ENCODE results near the gene SDK1. TPM values are rescaled to one million over a fixed set of nuclear protein-coding genes. Genes with fewer than 3 reads are reported as not detected.

Gene SDK1
- total RNA-seq, 4 donors from 2014 or later, result 2.5 to 12.9 (median 6.1) TPM

DNA sequence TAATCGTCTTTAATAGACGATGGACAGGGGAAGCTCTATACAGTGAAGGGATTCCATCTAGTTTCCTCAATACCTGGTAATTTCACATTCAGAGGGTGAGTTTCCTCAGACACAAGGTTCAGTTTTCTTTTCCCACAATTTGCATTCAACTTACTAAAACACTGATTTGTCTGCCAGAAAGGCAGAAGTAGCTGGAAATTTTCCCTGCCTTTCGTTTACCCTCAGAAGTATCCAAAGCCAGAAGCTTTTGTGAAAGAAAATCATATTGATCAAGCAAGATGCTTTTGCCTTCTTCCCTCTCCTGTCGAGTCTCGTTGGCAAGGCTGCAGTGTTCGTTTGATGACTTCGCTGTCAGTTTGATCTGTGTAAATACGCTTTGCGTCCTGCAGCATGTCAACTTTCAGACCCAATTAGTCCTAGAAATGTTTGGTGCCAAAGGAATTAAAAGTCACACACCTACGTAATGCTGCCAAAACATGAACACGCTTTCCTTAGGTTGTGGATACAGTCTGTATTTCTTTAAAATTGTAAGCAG is 749.1 kb downstream of the SDK1 start:
- Histone ChIP-seq H3K4me3 (no peak overlapping the region), H3K4me1 (no peaks in the 10 kb centered on the region), H3K27ac (no peak overlapping the region), H3K36me3 (no peaks in the 10 kb centered on the region), H3K27me3 (no peaks in the 10 kb centered on the region), H3K9me3 (no peaks in the 10 kb centered on the region)
- TF ChIP-seq EP300 (IDR thresholded peaks at IDR 0.05) (no peak), POLR2AphosphoS5 (IDR thresholded peaks at IDR 0.05) (no peak), POLR2A (IDR thresholded peaks at IDR 0.05) (no peak)
- TF ChIP-seq, protein P1, sequence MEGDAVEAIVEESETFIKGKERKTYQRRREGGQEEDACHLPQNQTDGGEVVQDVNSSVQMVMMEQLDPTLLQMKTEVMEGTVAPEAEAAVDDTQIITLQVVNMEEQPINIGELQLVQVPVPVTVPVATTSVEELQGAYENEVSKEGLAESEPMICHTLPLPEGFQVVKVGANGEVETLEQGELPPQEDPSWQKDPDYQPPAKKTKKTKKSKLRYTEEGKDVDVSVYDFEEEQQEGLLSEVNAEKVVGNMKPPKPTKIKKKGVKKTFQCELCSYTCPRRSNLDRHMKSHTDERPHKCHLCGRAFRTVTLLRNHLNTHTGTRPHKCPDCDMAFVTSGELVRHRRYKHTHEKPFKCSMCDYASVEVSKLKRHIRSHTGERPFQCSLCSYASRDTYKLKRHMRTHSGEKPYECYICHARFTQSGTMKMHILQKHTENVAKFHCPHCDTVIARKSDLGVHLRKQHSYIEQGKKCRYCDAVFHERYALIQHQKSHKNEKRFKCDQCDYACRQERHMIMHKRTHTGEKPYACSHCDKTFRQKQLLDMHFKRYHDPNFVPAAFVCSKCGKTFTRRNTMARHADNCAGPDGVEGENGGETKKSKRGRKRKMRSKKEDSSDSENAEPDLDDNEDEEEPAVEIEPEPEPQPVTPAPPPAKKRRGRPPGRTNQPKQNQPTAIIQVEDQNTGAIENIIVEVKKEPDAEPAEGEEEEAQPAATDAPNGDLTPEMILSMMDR (IDR thresholded peaks at IDR 0.05), result no peak
- DNase-seq (ENCODE audit: low spot score in 2 of 2), result no peak
- 53% methylated on average over 11 of the region's 11 CpGs for WGBS

DNA sequence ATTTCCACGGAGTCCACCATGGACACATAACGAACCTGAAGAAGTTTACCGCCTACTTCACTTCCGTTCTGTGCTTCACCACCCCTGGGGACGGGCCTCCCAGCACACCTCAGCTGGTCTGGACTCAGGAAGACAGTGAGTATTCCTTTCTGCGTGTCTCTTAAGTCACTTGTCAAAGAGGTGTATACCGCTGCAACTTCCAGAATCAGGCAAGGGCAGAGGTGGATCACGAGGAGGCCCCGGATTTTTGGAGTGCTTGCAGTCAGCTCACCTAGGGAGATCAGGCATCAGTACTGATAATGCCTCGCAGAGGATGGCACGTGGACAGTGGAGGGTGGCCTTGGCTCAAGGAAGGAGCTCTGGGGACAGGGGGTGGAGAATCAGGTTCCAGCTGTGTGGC is 750.6 kb downstream of the SDK1 start:
- H3K9me3 ChIP-seq, result no peaks in the 10 kb centered on the region
- 88% methylated on average over 11 of the region's 11 CpGs for WGBS
- no peaks in the 10 kb centered on the region for H3K36me3 ChIP-seq
- H3K4me1 ChIP-seq, result no peaks in the 10 kb centered on the region
- TF ChIP-seq, protein P1 (IDR thresholded peaks at IDR 0.05), result no peak
- no peak for TF ChIP-seq POLR2AphosphoS5 (IDR thresholded peaks at IDR 0.05)
- TF ChIP-seq POLR2A (IDR thresholded peaks at IDR 0.05), result no peak
- no peak for TF ChIP-seq EP300 (IDR thresholded peaks at IDR 0.05)
- no peak for DNase-seq (ENCODE audit: low spot score in 2 of 2)
- no peak overlapping the region for H3K4me3 ChIP-seq
- no peak overlapping the region for H3K27ac ChIP-seq
- H3K27me3 ChIP-seq, result no peaks in the 10 kb centered on the region

DNA sequence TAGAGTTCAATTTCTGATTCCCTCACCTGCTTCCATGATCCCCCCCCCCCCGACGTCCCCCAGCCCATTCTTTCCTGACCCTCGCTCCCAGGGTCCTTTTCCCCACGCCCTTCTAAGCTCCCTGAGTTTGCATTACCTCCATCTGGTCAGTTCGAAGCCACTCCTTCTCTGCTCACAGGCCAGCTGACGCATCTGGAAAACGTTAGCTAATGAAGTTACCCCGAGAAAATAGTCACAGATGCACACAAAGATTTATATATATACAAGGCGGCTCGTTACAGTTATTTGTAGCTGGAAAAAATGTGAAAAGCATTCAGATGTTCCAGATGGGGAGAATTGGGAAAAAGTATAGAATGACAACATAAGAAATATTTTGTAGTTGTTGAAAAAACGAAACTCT is 751.1 kb downstream of the SDK1 start:
- Histone ChIP-seq H3K36me3 (no peaks in the 10 kb centered on the region), H3K4me3 (no peak overlapping the region), H3K9me3 (no peaks in the 10 kb centered on the region), H3K27ac (no peak overlapping the region), H3K27me3 (no peaks in the 10 kb centered on the region), H3K4me1 (no peaks in the 10 kb centered on the region)
- DNase-seq (ENCODE audit: low spot score in 2 of 2), result no peak
- TF ChIP-seq EP300 (IDR thresholded peaks at IDR 0.05) (no peak), POLR2A (IDR thresholded peaks at IDR 0.05) (no peak), POLR2AphosphoS5 (IDR thresholded peaks at IDR 0.05) (no peak)
- TF ChIP-seq, protein P1 (IDR thresholded peaks at IDR 0.05), result no peak
- WGBS, result 68% methylated on average over 11 of the region's 11 CpGs

DNA sequence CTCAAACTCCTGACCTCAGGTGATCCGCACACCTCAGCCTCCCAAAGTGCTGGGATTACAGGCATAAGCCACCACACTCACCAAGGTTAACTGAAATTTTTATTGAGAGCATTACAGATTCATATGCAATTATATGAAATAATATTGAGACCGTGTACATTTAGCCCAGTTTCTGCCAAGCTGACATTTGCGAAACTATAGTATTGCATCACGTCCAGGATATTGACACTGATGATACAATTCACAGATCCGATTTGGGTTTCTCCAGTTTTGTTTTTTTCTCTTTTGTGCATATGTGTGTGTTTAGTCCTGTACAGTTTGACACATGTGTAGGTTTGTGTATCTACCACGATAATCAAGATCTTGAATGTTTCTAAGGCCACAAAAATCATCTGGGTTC is 753.1 kb downstream of the SDK1 start:
- WGBS, result 81% methylated on average over 6 of the region's 6 CpGs
- TF ChIP-seq POLR2A (IDR thresholded peaks at IDR 0.05), result no peak

DNA sequence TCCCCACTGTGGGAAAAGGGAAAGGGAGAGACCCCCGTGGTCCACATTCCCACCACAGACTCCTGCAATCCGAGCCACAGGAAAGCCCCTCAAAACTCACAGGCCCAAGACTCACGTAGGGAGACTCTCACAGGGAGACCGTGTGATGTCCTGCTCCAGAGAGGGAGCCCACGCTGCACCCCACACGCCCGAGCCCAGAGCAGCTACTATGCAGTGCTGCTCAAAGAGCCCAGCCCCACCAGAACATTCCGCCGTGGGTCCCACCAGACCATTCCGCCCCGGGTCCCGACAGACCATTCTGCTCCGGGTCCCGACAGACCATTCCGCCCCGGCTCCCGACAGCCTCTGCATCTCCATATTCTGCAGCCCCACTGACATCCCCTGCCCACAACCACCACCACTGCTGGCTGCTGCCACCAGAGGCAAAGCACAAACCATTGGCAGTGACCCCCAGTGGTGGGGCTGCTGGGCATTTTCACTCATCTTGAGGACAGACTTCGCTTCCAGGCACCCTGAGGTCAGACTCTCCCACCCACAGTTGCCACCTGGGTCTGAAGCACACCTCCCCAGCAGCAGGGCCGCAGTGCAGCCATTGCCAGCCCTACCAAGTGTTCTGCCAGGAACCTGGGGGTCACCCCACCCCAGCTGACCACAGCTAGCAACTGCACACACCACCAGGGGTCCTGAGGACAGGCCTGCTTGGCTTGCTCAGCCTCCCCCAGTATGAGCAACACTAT is 755.7 kb downstream of the SDK1 start:
- no peak overlapping the region for H3K4me3 ChIP-seq
- H3K9me3 ChIP-seq, result no peaks in the 10 kb centered on the region
- 95% methylated on average over 19 of the region's 19 CpGs for WGBS
- DNase-seq (ENCODE audit: low spot score in 2 of 2), result no peak
- no peak overlapping the region for H3K27ac ChIP-seq
- no peak for TF ChIP-seq EP300 (IDR thresholded peaks at IDR 0.05)
- no peak for TF ChIP-seq POLR2AphosphoS5 (IDR thresholded peaks at IDR 0.05)
- TF ChIP-seq POLR2A (IDR thresholded peaks at IDR 0.05), result no peak
- TF ChIP-seq, protein P1 (IDR thresholded peaks at IDR 0.05), result no peak
- H3K36me3 ChIP-seq, result no peaks in the 10 kb centered on the region
- H3K4me1 ChIP-seq, result no peaks in the 10 kb centered on the region
- H3K27me3 ChIP-seq, result no peaks in the 10 kb centered on the region

More for the DNA sequence above, 753.1 kb downstream of the SDK1 start:
- no peak for DNase-seq (ENCODE audit: low spot score in 2 of 2)
- H3K4me1 ChIP-seq, result no peaks in the 10 kb centered on the region
- no peak overlapping the region for H3K27ac ChIP-seq
- no peaks in the 10 kb centered on the region for H3K27me3 ChIP-seq
- H3K9me3 ChIP-seq, result no peaks in the 10 kb centered on the region
- H3K36me3 ChIP-seq, result no peaks in the 10 kb centered on the region
- H3K4me3 ChIP-seq, result no peak overlapping the region
